Right renal cortex interstitium (tissue), 3 donors: Measurements from ENCODE around the gene UBXN4. TPM values are rescaled to one million over a fixed set of nuclear protein-coding genes. Genes with fewer than 3 reads are reported as not detected.
"Not testable (repeated sequence)": the region's sequence is repeated elsewhere in the genome, so short reads cannot be mapped to it uniquely, and the experiment has no call there.

Source experiments
- DNase-seq, 3 donors: peaks; one replicate each; pipeline ENCODE4 v3.0.0-alpha.2; 2013; ENCODE audit warnings: low read depth in 3 of 3, low spot score in 2 of 3
- polyA plus RNA-seq, 3 donors: library from polyadenylated mRNA; unstranded; fragments of 120-200 nt; gene quantifications; one replicate each; pipeline ENCODE4 v1.2.1, GENCODE V29; 2013; ENCODE audit not compliant: insufficient read length in 3 of 3

The UBXN4 gene
- 100 to 1,000 TPM; 149 to 168 (median 153) TPM for polyA plus RNA-seq

DNA sequence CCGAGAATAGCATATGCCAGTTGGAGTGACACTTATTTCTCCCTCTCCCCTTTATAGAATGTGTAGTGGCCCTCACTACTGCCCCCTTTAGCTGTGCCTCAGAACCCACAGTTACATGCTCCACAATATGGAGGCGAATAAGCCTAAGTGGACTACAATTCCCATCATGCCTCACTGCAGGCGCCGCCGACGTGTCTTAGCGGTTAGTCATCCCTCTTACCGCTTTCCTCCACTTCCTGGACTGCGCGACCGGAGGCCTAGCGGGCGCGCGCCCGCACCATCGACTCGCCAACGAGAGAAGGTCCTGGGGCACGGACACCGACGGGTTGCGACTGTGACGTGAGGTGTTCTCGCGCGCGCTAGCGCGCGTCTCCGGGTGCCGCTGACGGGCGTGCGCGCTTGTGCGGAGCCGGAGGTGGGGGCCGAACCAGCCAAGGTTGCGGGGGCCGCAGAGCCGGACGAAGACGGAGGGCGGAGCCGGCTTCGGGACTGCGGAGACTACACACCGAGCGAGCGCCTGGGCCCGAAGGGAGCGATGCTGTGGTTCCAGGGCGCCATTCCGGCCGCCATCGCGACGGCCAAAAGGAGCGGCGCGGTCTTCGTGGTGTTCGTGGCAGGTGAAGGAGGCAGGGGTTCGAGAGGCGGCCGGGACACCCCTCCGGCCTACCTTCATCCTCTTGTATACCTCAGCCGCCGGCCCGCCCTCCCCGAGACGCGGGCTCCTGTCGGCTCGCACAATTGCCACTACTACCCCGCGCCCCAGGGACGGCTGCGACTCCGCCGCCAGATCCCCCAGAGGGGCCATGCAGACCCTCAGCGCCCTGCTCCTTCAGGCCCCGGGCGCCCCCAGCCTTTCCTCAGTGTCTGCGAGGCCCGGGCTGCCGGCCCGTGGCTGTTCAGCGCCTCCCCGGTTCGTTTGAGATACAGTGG lies at the start of gene UBXN4:
TSS of gene UBXN4 (plus strand) at position 461 of the 930 bp plus-strand sequence. CDS start at position 536, 75 bp downstream.
- peak; percentile 92 to 94 (median 93) for DNase-seq

- no peak for DNase-seq
Measured at GRCh38 chr2:135694711-135695110, 46.9 kb upstream of the UBXN4 start.

- DNase-seq: no peak
Measured at GRCh38 chr2:135698838-135699237, 42.8 kb upstream of the UBXN4 start.

DNA sequence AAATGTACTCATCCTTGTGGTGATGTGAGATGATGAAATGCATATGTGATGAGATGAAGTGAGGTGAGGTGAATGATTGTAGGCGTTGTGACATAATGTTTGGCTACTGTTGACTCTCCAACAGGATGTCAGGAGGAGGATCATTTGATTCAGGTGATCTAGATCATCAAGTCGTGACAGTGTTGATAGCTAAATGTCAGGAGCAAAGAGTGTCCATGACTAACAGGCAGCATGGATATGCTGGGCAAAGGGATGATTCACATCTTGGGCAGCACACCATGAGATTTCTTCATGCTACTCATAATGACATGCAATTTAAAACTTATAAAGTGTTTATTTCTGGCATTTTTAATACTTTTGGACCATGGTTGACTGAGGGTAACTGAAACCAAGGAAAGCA lies 40.2 kb upstream of the UBXN4 start:
- no peak for DNase-seq

- no peak for DNase-seq
Measured at GRCh38 chr2:135703300-135703699, 38.4 kb upstream of the UBXN4 start.

- not testable (repeated sequence) for DNase-seq
Measured at GRCh38 chr2:135704075-135704474, 37.6 kb upstream of the UBXN4 start.

GRCh38 chr2:135708159-135708558 lies 33.5 kb upstream of the UBXN4 start:
- DNase-seq: no peak

GRCh38 chr2:135709992-135710391 lies 31.7 kb upstream of the UBXN4 start:
- DNase-seq: peak in 2 of 3 donors; percentile 5 to 27

- DNase-seq: not testable (repeated sequence)
Measured at GRCh38 chr2:135715086-135715485, 26.6 kb upstream of the UBXN4 start.

GRCh38 chr2:135728064-135728743 lies 13.5 kb upstream of the UBXN4 start:
- no peak for DNase-seq

DNA sequence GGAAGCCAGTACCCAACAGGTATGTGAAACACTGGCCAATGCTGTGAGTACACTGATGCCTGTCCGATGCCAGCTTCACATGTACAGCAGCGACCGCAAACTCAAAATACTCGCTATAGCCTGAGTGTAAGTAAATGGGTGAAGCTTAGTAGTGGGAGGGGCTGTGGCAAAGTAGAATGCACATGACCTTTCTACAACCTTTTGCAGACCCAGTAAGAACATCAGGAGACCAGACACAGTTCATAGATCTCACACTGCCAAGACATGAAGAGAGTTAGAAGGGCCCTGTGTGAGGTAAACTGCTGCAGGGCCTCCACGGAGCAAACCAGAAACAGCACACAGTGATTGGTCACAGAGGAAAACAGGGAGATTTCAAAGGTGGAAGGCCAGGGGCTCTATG lies 9.1 kb upstream of the UBXN4 start:
- DNase-seq: no peak

DNA sequence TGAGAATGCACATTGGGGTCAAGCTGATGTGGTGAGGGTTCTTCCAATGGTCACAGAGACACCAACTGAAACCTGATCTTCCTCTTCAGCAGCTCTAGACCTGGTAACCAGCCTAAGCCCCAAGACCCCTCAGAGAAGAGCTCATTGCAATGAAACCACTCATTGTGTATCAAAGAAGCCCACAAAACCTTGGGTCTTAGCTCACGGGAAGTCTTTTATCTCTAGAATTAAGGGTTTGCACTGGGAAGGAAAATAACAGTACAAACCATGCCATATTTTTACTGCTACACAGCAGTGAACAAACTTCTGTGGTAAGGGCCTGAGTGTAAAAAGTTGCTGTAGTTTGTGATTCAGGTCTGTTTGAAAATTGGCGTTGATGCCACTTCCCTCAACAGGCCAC lies 8.6 kb upstream of the UBXN4 start:
- DNase-seq: no peak

- DNase-seq: no peak
Measured at GRCh38 chr2:135736546-135736945, 5.1 kb upstream of the UBXN4 start.

DNA sequence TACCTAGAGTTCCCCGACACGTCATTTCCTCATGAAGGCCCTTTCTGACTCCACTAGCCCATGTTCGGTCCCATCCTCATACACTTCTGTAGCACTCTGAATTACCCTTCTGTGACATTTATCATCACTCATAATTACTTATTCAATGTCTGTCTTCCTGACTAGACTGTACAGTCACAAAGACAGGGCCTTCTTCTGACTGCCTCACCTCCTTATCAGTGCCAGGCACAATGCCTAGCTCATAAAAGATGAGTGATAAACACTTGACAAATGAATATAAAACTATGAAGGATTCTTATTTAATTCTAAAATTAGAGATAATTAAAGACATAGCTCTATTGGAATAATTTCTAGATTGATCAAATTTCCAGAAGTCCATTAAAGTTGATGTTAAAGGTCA lies 1.4 kb upstream of the UBXN4 start:
- DNase-seq: no peak

GRCh38 chr2:135741043-135741394 lies 636 bp upstream of the UBXN4 start:
- DNase-seq: no peak

- DNase-seq: peak; percentile 40 to 67 (median 45)
Measured at GRCh38 chr2:135742325-135742757, 686 bp downstream of the UBXN4 start.

GRCh38 chr2:135743860-135744259 lies 2.2 kb downstream of the UBXN4 start:
- no peak for DNase-seq

DNA sequence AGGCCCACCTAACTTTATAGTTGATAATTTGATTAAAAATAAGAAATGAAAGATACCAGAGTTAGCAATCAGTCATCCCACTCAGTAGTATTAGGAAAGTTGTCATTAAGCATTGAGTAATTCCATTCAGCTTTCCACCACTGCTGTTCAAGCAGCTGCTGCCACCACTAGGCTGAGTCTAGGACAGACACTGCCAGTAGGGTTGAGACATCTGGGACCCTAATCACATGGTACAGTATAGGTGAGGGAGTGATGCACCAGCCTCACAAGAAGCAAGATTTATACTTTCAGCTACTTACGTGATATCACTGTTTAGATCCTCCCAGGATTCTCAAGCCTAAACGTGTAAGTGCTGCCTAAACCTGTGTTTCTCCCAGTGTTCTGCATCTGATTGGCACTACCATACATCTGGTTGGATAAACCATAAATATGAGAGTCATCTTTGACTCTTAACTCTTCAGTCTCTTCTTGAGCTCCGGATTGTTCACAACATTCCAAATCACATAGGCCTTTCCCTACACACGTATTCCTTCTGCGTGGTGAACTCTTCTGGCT lies 3.2 kb downstream of the UBXN4 start:
- DNase-seq: no peak

DNA sequence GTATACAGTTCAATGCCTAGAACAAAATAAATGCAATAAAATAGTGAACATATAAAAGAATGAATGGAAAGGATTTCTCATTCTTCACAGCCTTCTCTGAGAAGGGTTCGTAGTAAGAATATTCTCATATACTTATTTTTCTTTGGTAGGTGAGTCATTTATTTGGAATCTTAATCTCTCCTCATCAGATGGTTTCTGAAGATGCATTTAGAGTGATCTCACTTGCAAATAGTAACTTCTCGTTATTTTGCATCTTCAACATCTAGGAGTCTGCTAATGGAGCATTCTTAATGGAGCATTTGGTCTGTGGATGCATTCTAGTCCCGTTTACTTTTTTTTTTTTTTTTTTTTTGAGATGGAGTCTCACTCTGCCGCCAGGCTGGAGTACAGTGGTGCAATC lies 3.9 kb downstream of the UBXN4 start:
- DNase-seq: no peak

GRCh38 chr2:135755573-135755972 lies 13.9 kb downstream of the UBXN4 start:
- no peak for DNase-seq

DNA sequence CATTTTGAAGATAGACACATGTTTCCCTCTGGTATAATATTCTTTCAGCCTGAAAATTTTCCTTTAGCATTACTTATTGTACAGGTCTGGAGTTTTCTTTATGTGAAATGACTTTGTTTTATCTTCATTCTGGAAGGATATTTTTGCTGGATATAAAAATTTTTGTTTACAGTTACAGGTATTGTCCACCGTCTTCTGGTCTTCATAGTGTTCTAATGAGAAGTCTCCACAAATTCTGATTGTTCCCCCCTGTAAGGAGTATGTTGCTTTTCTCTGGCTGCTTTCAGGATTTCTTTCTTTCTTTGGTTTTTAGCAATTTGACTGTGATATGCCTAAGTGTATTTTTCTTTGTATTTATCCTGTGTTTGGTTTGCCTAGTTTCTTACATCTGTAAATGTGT lies 15.0 kb downstream of the UBXN4 start:
- DNase-seq: no peak
